Mucosa of rectum (tissue), 2 donors: Measurements from ENCODE around the gene RBBP7.

ENCODE experiments used
- H3K27ac ChIP-seq, 2 donors: one replicate each; pipeline ENCODE4 v1.7.0; 2013; ENCODE audit warnings: inconsistent platforms in 2 of 2, low read depth in 2 of 2, low read length in 2 of 2
- H3K27me3 ChIP-seq, 2 donors: one replicate each; pipeline ENCODE4 v1.7.0; 2013; ENCODE audit warnings: low read length in 2 of 2; ENCODE audit not compliant: control insufficient read depth in 2 of 2, insufficient read depth in 2 of 2
- H3K36me3 ChIP-seq, 2 donors: one replicate each; pipeline ENCODE4 v1.7.0; 2013; ENCODE audit warnings: low read length in 2 of 2; ENCODE audit not compliant: control insufficient read depth in 2 of 2, insufficient read depth in 2 of 2
- H3K4me1 ChIP-seq, 2 donors: one replicate each; pipeline ENCODE4 v1.7.0; 2013; ENCODE audit warnings: low read length in 2 of 2, mild to moderate bottlenecking in 1 of 2; ENCODE audit not compliant: control insufficient read depth in 2 of 2, insufficient read depth in 2 of 2
- H3K4me3 ChIP-seq, 2 donors: one replicate each; pipeline ENCODE4 v1.7.0; 2013; ENCODE audit warnings: low read length in 2 of 2
- H3K9ac ChIP-seq, 2 donors: one replicate each; pipeline ENCODE4 v1.7.0; 2013; ENCODE audit warnings: low read length in 2 of 2, low read depth in 1 of 2, mild to moderate bottlenecking in 1 of 2
- H3K9me3 ChIP-seq, 2 donors: one replicate each; pipeline ENCODE4 v1.7.0; 2013; ENCODE audit warnings: low read length in 2 of 2; ENCODE audit not compliant: control insufficient read depth in 2 of 2
- donor health status: healthy.
- donor health status: Normal muscosa, but diverticular disease.

The RBBP7 gene

GRCh38 chrX:16804923-16805464 lies 65.2 kb downstream of the RBBP7 start:
- Histone ChIP-seq H3K4me1 (peaks cover 8 to 9% of the 10 kb centered on the region in 2 donors), H3K27me3 (no peaks in the 10 kb centered on the region), H3K9ac (no peak overlapping the region), H3K36me3 (no peaks in the 10 kb centered on the region), H3K9me3 (no peaks in the 10 kb centered on the region), H3K4me3 (no peak overlapping the region), H3K27ac (no peak overlapping the region)

GRCh38 chrX:16797841-16798240 lies 72.3 kb downstream of the RBBP7 start:
- Histone ChIP-seq H3K4me1 (no peaks in the 10 kb centered on the region), H3K9me3 (no peaks in the 10 kb centered on the region), H3K27me3 (no peaks in the 10 kb centered on the region), H3K9ac (no peak overlapping the region), H3K27ac (no peak overlapping the region), H3K4me3 (no peak overlapping the region), H3K36me3 (peaks cover 0 to 8% of the 10 kb centered on the region in 2 donors)

- no peaks in the 10 kb centered on the region for H3K4me1 ChIP-seq
- H3K36me3 ChIP-seq, result peaks cover 0 to 8% of the 10 kb centered on the region in 2 donors
- no peak overlapping the region for H3K4me3 ChIP-seq
- H3K9me3 ChIP-seq, result no peaks in the 10 kb centered on the region
- H3K27ac ChIP-seq, result no peak overlapping the region
- H3K27me3 ChIP-seq, result no peaks in the 10 kb centered on the region
- no peak overlapping the region for H3K9ac ChIP-seq
Measured at GRCh38 chrX:16797358-16797757, 72.8 kb downstream of the RBBP7 start.

GRCh38 chrX:16796298-16796697 lies 73.9 kb downstream of the RBBP7 start:
- H3K27me3 ChIP-seq, result no peaks in the 10 kb centered on the region
- H3K36me3 ChIP-seq, result peaks cover 0 to 8% of the 10 kb centered on the region in 2 donors
- no peaks in the 10 kb centered on the region for H3K9me3 ChIP-seq
- H3K4me3 ChIP-seq, result no peak overlapping the region
- no peak overlapping the region for H3K9ac ChIP-seq
- H3K27ac ChIP-seq, result no peak overlapping the region
- H3K4me1 ChIP-seq, result no peaks in the 10 kb centered on the region
